ENCODE data around the gene RBM33.

- TF ChIP-seq SUZ12 (IDR thresholded peaks at IDR 0.05), result no peak
- no peak for TF ChIP-seq SP1 (IDR thresholded peaks at IDR 0.05)
- no peak for TF ChIP-seq FOXK2 (IDR thresholded peaks at IDR 0.05)
- TF ChIP-seq LEF1 (IDR thresholded peaks at IDR 0.05; ENCODE audit: borderline replicate concordance), result no peak
- TF ChIP-seq FOXA1 (IDR thresholded peaks at IDR 0.05), result no peak
Observed at GRCh38 chr7:155765458-155765857, 121.0 kb downstream of the RBM33 start.
